ENCODE measurements around the gene SLC49A3. TPM values are rescaled to one million over a fixed set of nuclear protein-coding genes. Genes with fewer than 3 reads are reported as not detected.
A peak's percentile ranks its signal among the peaks of the same experiment; 100 is the strongest.

The SLC49A3 gene
- total and polyA plus RNA-seq, 2 of the 13 experiments (the other 11 are each of a cell fraction or from before 2014, with no cell fraction given), result 0.07 to 0.17 TPM

DNA sequence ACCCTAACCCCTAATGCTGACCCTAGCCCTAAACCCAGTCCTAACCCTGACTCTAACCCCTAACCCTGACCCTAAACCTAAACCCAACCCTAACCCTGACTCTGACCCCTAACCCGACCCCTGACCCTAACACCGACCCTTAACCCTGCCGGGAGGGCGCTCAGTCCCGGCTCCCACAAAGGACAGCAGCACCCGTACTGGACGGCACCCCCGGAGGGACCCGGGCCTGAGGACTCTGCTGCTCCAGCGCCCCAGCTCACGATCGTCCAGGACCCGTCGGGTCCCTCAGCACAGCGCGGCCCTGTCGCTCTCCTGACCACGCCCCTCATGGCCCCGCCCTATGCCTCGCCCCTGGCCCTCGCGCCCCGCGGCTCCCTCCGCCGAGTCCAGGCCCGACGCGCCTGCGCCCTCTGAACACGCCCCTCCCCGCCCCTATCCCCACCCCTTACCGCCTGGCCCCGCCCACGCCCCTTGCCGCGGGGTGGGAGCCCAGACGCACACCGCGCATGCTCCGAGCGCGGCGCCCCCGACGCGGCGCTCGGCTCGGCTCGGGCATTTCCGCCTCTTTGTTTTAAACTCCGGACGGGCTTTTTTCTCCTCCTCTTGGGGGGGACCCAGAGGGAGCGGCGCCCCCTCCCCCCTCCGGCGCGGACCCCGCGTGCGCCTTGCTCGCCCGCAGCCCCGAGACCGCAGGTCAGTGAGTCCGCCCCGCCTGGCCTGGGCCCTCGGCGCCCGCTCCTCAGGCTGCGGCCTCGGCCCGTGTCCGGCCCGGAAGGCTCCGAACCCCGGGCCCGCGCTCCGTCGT lies 16.5 kb upstream of the SLC49A3 start, which contains the start of gene PCGF3 (continued):
- TF ChIP-seq GLMP (CRISPR knock-in tag; IDR thresholded peaks at IDR 0.05; ENCODE audit: borderline replicate concordance) (no peak), ZNF562 (CRISPR knock-in tag; IDR thresholded peaks at IDR 0.05; ENCODE audit: borderline replicate concordance) (no peak), ZNF235 (CRISPR knock-in tag; IDR thresholded peaks at IDR 0.05; ENCODE audit: borderline replicate concordance) (no peak), ATF7 (IDR thresholded peaks at IDR 0.05) (no peak), ATF7 (CRISPR knock-in tag; IDR thresholded peaks at IDR 0.05) (no peak), ZNF670 (CRISPR knock-in tag; IDR thresholded peaks at IDR 0.05; ENCODE audit: borderline replicate concordance) (peak; percentile 29; the same call in 1 of the 2 replicates), POLR2A (IDR thresholded peaks at IDR 0.05; ENCODE audit: insufficient read depth in 1 of 2, low read depth in 2 of 2, low read length in 2 of 2) (peak in 1 of 2 experiments; percentile 34; a peak in 1 of 4 replicates), PCBP2 (optimal IDR thresholded peaks at IDR 0.05; ENCODE audit: low read depth, low read length, poor library complexity, severe bottlenecking) (peak; percentile 67), ATF3 (CRISPR knock-in tag; IDR thresholded peaks at IDR 0.05) (no peak), ZNF619 (CRISPR knock-in tag; IDR thresholded peaks at IDR 0.05) (no peak), NR2F2 (IDR thresholded peaks at IDR 0.05; ENCODE audit: borderline replicate concordance, low read depth) (peak; percentile 69; the same call in 1 of the 2 replicates), ZNF7 (CRISPR knock-in tag; IDR thresholded peaks at IDR 0.05) (no peak), SP1 (IDR thresholded peaks at IDR 0.05) (no peak), SP1 (CRISPR knock-in tag; IDR thresholded peaks at IDR 0.05) (peak; percentile 84), HOXA5 (CRISPR knock-in tag; IDR thresholded peaks at IDR 0.05) (no peak; the same call in 1 of the 2 replicates), ZNF546 (CRISPR knock-in tag; conservative IDR thresholded peaks at IDR 0.05) (no peak; the same call in 1 of the 2 replicates), ZNF75D (CRISPR knock-in tag; IDR thresholded peaks at IDR 0.05; ENCODE audit: borderline replicate concordance) (no peak), ZNF468 (CRISPR knock-in tag; IDR thresholded peaks at IDR 0.05) (no peak), GABPB1 (CRISPR knock-in tag; IDR thresholded peaks at IDR 0.05) (peak; percentile 57; the same call in 1 of the 2 replicates), MXD4 (CRISPR knock-in tag; IDR thresholded peaks at IDR 0.05) (0 out of 2 replicates have a peak, but pooled peaks have one; percentile 34), HNF4G (IDR thresholded peaks at IDR 0.05; ENCODE audit: borderline replicate concordance, low read depth, low read length) (peak; percentile 24; the same call in 1 of the 2 replicates), HNF4G (CRISPR knock-in tag; IDR thresholded peaks at IDR 0.05; ENCODE audit: borderline replicate concordance, low read depth) (peak; percentile 48; the same call in 1 of the 2 replicates), ZNF343 (CRISPR knock-in tag; IDR thresholded peaks at IDR 0.05) (no peak), NFYB (CRISPR knock-in tag; IDR thresholded peaks at IDR 0.05) (no peak), GZF1 (CRISPR knock-in tag; IDR thresholded peaks at IDR 0.05) (no peak), ZNF777 (CRISPR knock-in tag; IDR thresholded peaks at IDR 0.05) (peak; percentile 96), ZNF850 (CRISPR knock-in tag; conservative IDR thresholded peaks at IDR 0.05) (no peak), ZFY (CRISPR knock-in tag; IDR thresholded peaks at IDR 0.05) (peak; percentile 93), SP2 (CRISPR knock-in tag; IDR thresholded peaks at IDR 0.05) (no peak)
- TF ChIP-seq, protein P1, sequence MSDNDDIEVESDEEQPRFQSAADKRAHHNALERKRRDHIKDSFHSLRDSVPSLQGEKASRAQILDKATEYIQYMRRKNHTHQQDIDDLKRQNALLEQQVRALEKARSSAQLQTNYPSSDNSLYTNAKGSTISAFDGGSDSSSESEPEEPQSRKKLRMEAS (IDR thresholded peaks at IDR 0.05), result peak; percentile 60; the same call in 1 of the 2 replicates
- TF ChIP-seq, protein P2, sequence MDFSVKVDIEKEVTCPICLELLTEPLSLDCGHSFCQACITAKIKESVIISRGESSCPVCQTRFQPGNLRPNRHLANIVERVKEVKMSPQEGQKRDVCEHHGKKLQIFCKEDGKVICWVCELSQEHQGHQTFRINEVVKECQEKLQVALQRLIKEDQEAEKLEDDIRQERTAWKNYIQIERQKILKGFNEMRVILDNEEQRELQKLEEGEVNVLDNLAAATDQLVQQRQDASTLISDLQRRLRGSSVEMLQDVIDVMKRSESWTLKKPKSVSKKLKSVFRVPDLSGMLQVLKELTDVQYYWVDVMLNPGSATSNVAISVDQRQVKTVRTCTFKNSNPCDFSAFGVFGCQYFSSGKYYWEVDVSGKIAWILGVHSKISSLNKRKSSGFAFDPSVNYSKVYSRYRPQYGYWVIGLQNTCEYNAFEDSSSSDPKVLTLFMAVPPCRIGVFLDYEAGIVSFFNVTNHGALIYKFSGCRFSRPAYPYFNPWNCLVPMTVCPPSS (IDR thresholded peaks at IDR 0.05), result no peak
